ENCODE data around the gene TCP11L2.

TCP11L2 gene

GRCh38 chr12:106331599-106331998, 29.1 kb downstream of the TCP11L2 start:
- TF ChIP-seq CTCF (IDR thresholded peaks at IDR 0.05; ENCODE audit: extremely low read depth, missing control alignments) = no peak
- no peak for DNase-seq (ENCODE audit: low spot score)

- no peak for DNase-seq (ENCODE audit: low spot score)
- TF ChIP-seq CTCF (IDR thresholded peaks at IDR 0.05; ENCODE audit: extremely low read depth, missing control alignments) = no peak
Measured at GRCh38 chr12:106332536-106332935, 30.0 kb downstream of the TCP11L2 start.

GRCh38 chr12:106333010-106333409, 30.5 kb downstream of the TCP11L2 start:
- DNase-seq (ENCODE audit: low spot score) = no peak
- TF ChIP-seq CTCF (IDR thresholded peaks at IDR 0.05; ENCODE audit: extremely low read depth, missing control alignments) = no peak

- DNase-seq (ENCODE audit: low spot score) = no peak
- no peak for TF ChIP-seq CTCF (IDR thresholded peaks at IDR 0.05; ENCODE audit: extremely low read depth, missing control alignments)
Measured at GRCh38 chr12:106333756-106334155, 31.2 kb downstream of the TCP11L2 start.

- no peak for TF ChIP-seq CTCF (IDR thresholded peaks at IDR 0.05; ENCODE audit: extremely low read depth, missing control alignments)
- no peak for DNase-seq (ENCODE audit: low spot score)
Measured at GRCh38 chr12:106341086-106341877, 38.7 kb downstream of the TCP11L2 start.

- DNase-seq (ENCODE audit: low spot score) = no peak
- TF ChIP-seq CTCF (IDR thresholded peaks at IDR 0.05; ENCODE audit: extremely low read depth, missing control alignments) = no peak
Measured at GRCh38 chr12:106342397-106343213, 40.1 kb downstream of the TCP11L2 start.

- DNase-seq (ENCODE audit: low spot score) = no peak
- no peak for TF ChIP-seq CTCF (IDR thresholded peaks at IDR 0.05; ENCODE audit: extremely low read depth, missing control alignments)
Measured at GRCh38 chr12:106343214-106343528, 40.6 kb downstream of the TCP11L2 start.

All from GM20000 (cell line).